Stomach (tissue), 9 donors: ENCODE data around the gene ADARB2. TPM values are rescaled to one million over a fixed set of nuclear protein-coding genes. Genes with fewer than 3 reads are reported as not detected.

ENCODE experiments used
- DNase-seq, 2 donors: peaks; one replicate each; pipeline versions ENCODE4 v3.0.0 to v3.0.0-alpha.2; 2013 to 2019
- H3K27ac ChIP-seq, 5 donors: fragments of 200-600 bp in 4 of 5; sonication (generic) in 4 of 5; one replicate each; pipeline ENCODE4 v1.5.1; 2013 to 2019; ENCODE audit warnings: mild to moderate bottlenecking in 1 of 5, moderate library complexity in 1 of 5
- H3K27me3 ChIP-seq, 3 donors: fragments of 200-600 bp; sonication (generic); one replicate each; pipeline ENCODE4 v1.5.1; 2017 to 2019; ENCODE audit warnings: mixed run types in 1 of 3
- H3K36me3 ChIP-seq, 4 donors: fragments of 200-600 bp; sonication (generic); 1 replicate in 3 of 4; 2 replicates in 1 of 4; pipeline ENCODE4 v1.5.1; 2016 to 2019
- H3K4me1 ChIP-seq, 4 donors: fragments of 200-600 bp; sonication (generic); one replicate each; pipeline ENCODE4 v1.5.1; 2016 to 2019
- H3K4me3 ChIP-seq, 4 donors: fragments of 200-600 bp; sonication (generic) in 3 of 4; one replicate each; pipeline ENCODE4 v1.5.1; 2016 to 2019; ENCODE audit warnings: mild to moderate bottlenecking in 1 of 4
- H3K9me3 ChIP-seq, 4 donors: fragments of 200-600 bp; sonication (generic); one replicate each; pipeline ENCODE4 v1.5.1; 2016 to 2019
- CTCF ChIP-seq, 7 experiments: fragments of 450-650 bp in 4 of 7; fragments of 200-600 bp in 3 of 7; sonication (generic) in 3 of 7; IDR thresholded peaks; one replicate each; pipeline ENCODE4 v1.5.1; 2016 to 2019; ENCODE audit warnings: antibody characterized with exemption in 7 of 7, control low read depth in 2 of 7, mild to moderate bottlenecking in 1 of 7
- EP300 ChIP-seq: sonication (generic); formaldehyde crosslinking; IDR thresholded peaks from one replicate; pipeline ENCODE4 v1.6.1; 2017; ENCODE audit warnings: antibody characterized with exemption
- POLR2A ChIP-seq, 4 donors: fragments of 450-650 bp; IDR thresholded peaks; one replicate each; pipeline ENCODE4 v1.6.1; 2016; ENCODE audit warnings: antibody characterized with exemption in 4 of 4, control low read depth in 2 of 4, mild to moderate bottlenecking in 1 of 4, moderate library complexity in 1 of 4
- POLR2AphosphoS5 ChIP-seq, 3 donors: sonication (generic); formaldehyde crosslinking; IDR thresholded peaks; one replicate each; pipeline ENCODE4 v1.6.1; 2016; ENCODE audit warnings: antibody characterized with exemption in 3 of 3
- WGBS, 5 donors: extraction: QIAGEN DNeasy Blood & Tissue Kit in 3 of 5; methylation state at CpG; one replicate each; pipeline versions ENCODE4 v1.1.5 to v1.1.7; 2013 to 2018; 5-methylcytosine and 5-hydroxymethylcytosine counted together
- intact Hi-C: fragments of 100-400 bp; cut with DNase I; formaldehyde crosslinking; loops from one replicate; pipeline ENCODE4 v1.15.1; 2023; ENCODE audit warnings: low total_unique reads
- polyA plus RNA-seq, 3 donors: library from polyadenylated mRNA; stranded (reverse); fragments of 200-250 nt; gene quantifications; one replicate each; pipeline ENCODE4 v1.2.3, GENCODE V29; 2013
- total RNA-seq, 5 donors: library from RNA; depleted of rRNA; stranded (reverse); fragments of >200 nt; gene quantifications; one replicate each; pipeline versions ENCODE4 v1.1.0 to v1.2.3, GENCODE V29; 2014 to 2016
- donor health status: healthy with polysubstance abuse.
- donor health status: Bipolar disorder and iron deficiency.
- donor health status: healthy.

ADARB2 gene
- total and polyA plus RNA-seq, 8 donors = 0.55 to 4.1 (median 1.4) TPM; not detected in 1

GRCh38 chr10:1745780-1746456 lies 8.6 kb upstream of the ADARB2 start:
- no peaks in the 10 kb centered on the region for H3K4me1 ChIP-seq
- H3K27ac ChIP-seq = no peak overlapping the region
- H3K27me3 ChIP-seq = peaks cover 0 to 47% (median 13%) of the 10 kb centered on the region in 3 donors
- intact Hi-C loops = no loop called here
- TF ChIP-seq CTCF (IDR thresholded peaks at IDR 0.05) (no peak), POLR2AphosphoS5 (IDR thresholded peaks at IDR 0.05) (no peak), POLR2A (IDR thresholded peaks at IDR 0.05) (no peak), EP300 (no peak)
- no peak for DNase-seq
- peaks cover 2 to 20% (median 14%) of the 10 kb centered on the region in 4 donors for H3K9me3 ChIP-seq
- no peaks in the 10 kb centered on the region for H3K36me3 ChIP-seq
- H3K4me3 ChIP-seq = no peak overlapping the region
- 61 to 73% (median 72%) methylated on average over 5 to 9 of the region's 9 CpGs for WGBS, 5 donors

GRCh38 chr10:1744524-1744923 lies 7.2 kb upstream of the ADARB2 start:
- intact Hi-C loops = no loop called here

GRCh38 chr10:1743141-1743540 lies 5.8 kb upstream of the ADARB2 start:
- peaks cover 4 to 75% (median 30%) of the 10 kb centered on the region in 3 donors for H3K27me3 ChIP-seq
- H3K4me3 ChIP-seq = no peak overlapping the region
- intact Hi-C loops = no loop called here
- no peak for DNase-seq
- peaks cover 0 to under 1% (median 0%) of the 10 kb centered on the region in 4 donors for H3K9me3 ChIP-seq
- H3K4me1 ChIP-seq = no peaks in the 10 kb centered on the region
- TF ChIP-seq POLR2AphosphoS5 (IDR thresholded peaks at IDR 0.05) (no peak), EP300 (no peak), CTCF (IDR thresholded peaks at IDR 0.05) (no peak), POLR2A (IDR thresholded peaks at IDR 0.05) (no peak)
- H3K27ac ChIP-seq = no peak overlapping the region
- WGBS, 5 donors = 71 to 85% (median 81%) methylated on average over 10 of the region's 10 CpGs
- H3K36me3 ChIP-seq = no peaks in the 10 kb centered on the region

More at GRCh38 chr10:1744524-1744923, 7.2 kb upstream of the ADARB2 start:
- TF ChIP-seq CTCF (IDR thresholded peaks at IDR 0.05) (no peak), EP300 (no peak), POLR2AphosphoS5 (IDR thresholded peaks at IDR 0.05) (no peak), POLR2A (IDR thresholded peaks at IDR 0.05) (no peak)
- H3K4me1 ChIP-seq = no peaks in the 10 kb centered on the region
- H3K4me3 ChIP-seq = no peak overlapping the region
- H3K36me3 ChIP-seq = no peaks in the 10 kb centered on the region
- no peak for DNase-seq
- peaks cover 0 to 10% (median 4%) of the 10 kb centered on the region in 4 donors for H3K9me3 ChIP-seq
- WGBS, 5 donors = 87 to 91% (median 89%) methylated on average over 12 of the region's 12 CpGs
- no peak overlapping the region for H3K27ac ChIP-seq
- peaks cover 0 to 61% (median 21%) of the 10 kb centered on the region in 3 donors for H3K27me3 ChIP-seq

- Histone ChIP-seq H3K27ac (no peak overlapping the region), H3K36me3 (no peaks in the 10 kb centered on the region), H3K4me1 (peaks cover 13 to 16% (median 15%) of the 10 kb centered on the region in 4 donors), H3K27me3 (peaks cover 4 to 92% (median 46%) of the 10 kb centered on the region in 3 donors), H3K9me3 (no peaks in the 10 kb centered on the region), H3K4me3 (no peak overlapping the region)
- intact Hi-C loops = no loop called here
- DNase-seq = no peak
- TF ChIP-seq POLR2A (IDR thresholded peaks at IDR 0.05) = no peak
- no peak for TF ChIP-seq CTCF (IDR thresholded peaks at IDR 0.05)
- no peak for TF ChIP-seq POLR2AphosphoS5 (IDR thresholded peaks at IDR 0.05)
- no peak for TF ChIP-seq EP300
- 43 to 60% (median 51%) methylated on average over 2 of the region's 2 CpGs for WGBS, 5 donors
Observed at GRCh38 chr10:1741450-1741849, 4.1 kb upstream of the ADARB2 start.
